ENCODE results near the gene DPEP1.
"Not testable (repeated sequence)": the region's sequence is repeated elsewhere in the genome, so short reads cannot be mapped to it uniquely, and the experiment has no call there.

Gene DPEP1

DNA sequence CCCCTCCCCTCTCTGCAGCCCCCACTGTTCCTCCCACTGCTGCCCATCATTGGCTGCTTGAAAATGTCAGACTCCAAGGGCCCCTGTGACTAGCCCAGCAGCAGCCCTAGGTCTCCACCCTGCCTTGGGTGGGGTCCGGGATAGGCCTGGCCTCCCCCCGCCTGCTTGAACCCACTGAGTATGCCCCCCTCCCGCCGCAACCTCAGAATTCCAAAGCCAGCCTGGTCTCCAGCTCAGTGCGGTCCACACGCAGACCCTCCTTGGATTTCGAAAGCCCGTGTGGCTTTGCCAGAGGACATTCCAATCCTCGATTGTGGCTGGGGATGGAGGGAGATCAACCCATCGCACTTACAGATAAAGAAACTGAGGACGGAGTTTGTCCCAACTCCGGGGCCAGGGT lies 6.4 kb downstream of the DPEP1 start:
- DNase-seq (ENCODE audit: low read depth) = no peak

DNA sequence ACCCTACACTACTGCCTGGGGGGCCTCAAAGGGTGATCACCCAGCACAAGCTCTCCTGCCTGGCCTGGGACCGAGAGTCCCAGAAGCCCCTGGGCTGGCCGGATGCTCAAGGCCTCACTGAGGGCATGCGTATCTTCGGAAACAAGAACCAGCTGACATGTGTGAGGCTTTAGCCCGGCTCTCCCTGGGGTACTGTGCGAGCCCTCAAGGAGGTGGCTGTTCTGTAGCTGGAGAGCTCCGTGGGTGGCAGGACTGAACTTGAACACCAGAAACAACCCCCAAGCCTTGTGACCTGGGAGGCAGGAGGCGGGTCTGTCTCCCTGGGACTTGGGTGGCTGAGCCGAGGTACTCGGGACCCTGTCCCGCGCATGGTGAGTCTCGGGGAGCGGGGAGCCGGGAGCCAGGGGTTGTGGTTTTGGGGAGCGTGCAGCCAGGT lies 7.0 kb downstream of the DPEP1 start:
- DNase-seq (ENCODE audit: low read depth) = no peak

DNA sequence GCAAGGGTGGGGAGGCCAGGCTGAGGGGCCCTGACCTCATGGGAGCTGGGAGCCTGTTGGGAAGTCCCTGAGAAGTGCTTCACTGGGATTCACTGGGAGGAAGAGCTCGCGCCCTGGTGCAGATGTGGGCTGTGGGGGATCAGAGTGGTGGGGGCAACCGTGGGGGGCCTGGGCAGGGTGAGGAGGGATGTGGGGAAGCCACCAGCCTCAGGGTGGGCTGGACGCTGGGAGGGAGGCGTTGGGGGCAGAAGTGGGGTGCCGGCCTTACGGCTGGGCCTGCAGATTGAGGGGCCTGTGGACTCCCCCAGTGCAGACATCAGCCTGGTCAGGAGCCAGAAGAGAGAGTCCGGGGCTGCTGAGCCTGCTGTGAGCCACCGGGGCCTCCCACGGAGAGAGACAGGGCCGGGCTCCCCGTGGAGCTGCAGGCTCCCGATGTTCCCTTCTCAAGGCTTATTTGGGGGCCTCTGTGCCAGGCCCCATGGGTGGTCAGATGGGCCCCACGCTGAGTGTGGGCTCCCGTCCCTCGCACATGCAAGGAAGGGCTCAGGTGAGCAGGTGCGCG lies 7.8 kb downstream of the DPEP1 start:
- DNase-seq (ENCODE audit: low read depth) = no peak

GRCh38 chr16:89621698-89622409 lies 8.4 kb downstream of the DPEP1 start:
- no peak for DNase-seq (ENCODE audit: low read depth)

DNA sequence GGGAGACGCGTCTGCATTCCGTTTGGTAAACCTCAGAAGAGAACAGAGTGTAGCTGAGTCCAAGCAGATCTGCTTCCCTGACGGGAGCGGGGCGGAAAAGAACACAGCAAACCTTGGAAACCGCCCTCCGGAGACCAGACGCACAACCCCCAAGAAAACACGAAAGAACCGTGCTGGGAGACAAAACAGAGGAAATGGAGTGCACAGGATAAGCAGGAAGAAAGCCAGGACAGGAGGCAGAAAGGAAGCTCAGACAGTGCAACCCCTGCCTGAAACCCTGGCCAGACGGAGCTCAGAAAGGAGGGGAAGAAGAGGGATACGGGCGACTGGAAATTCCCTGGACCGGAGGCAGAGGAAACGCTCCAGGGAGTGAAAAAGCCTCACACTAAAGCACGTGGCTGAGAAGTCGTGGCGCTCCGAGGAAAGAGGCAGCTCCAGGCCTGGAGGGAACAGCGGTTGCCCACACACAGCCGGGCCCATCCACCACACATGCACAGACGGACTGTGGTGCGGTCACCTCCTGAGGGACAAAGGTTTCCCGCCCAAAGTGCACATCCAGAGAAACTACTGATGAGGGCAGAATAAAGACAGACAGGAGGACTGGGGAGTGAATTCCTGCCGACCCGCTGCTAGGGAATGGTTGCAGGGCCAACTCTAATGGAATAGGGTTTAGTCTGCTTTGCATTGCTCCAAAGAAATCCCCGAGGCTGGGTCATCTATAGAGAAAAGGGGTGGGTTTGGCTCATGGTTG lies 10.2 kb downstream of the DPEP1 start:
- no peak for DNase-seq (ENCODE audit: low read depth)

- DNase-seq (ENCODE audit: low read depth) = no peak
Measured at GRCh38 chr16:89624777-89625761, 11.6 kb downstream of the DPEP1 start.

- DNase-seq (ENCODE audit: low read depth) = no peak
Measured at GRCh38 chr16:89629827-89630610, 16.6 kb downstream of the DPEP1 start.

DNA sequence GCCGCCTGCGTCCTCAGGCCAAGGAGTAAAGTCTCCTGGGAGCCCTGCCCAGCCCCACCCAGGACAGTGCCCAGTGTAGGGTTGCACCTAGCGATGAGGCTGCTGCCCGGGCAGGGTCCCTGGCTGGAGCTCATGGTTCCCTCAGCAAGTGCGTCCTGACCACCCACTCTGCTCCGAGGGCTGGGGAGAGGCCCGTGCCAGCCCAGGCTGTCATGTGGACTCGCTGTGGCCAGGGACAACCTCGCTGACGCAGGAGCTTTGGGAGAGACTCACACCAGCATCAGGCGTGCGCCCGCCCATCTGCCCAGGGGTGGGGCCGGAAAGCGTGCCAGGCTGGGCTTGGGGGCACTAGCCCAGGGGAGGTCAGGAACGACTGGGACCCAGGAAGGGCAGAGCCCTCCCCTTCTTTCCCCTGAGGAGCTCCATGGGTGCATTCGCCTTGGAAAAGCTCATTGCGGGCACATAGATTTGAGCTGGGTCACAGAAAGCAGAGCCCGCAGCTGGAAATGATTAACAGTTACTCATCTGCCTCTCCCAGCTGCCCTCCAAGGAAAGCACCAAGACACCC lies 19.7 kb downstream of the DPEP1 start:
- no peak for DNase-seq (ENCODE audit: low read depth)

DNA sequence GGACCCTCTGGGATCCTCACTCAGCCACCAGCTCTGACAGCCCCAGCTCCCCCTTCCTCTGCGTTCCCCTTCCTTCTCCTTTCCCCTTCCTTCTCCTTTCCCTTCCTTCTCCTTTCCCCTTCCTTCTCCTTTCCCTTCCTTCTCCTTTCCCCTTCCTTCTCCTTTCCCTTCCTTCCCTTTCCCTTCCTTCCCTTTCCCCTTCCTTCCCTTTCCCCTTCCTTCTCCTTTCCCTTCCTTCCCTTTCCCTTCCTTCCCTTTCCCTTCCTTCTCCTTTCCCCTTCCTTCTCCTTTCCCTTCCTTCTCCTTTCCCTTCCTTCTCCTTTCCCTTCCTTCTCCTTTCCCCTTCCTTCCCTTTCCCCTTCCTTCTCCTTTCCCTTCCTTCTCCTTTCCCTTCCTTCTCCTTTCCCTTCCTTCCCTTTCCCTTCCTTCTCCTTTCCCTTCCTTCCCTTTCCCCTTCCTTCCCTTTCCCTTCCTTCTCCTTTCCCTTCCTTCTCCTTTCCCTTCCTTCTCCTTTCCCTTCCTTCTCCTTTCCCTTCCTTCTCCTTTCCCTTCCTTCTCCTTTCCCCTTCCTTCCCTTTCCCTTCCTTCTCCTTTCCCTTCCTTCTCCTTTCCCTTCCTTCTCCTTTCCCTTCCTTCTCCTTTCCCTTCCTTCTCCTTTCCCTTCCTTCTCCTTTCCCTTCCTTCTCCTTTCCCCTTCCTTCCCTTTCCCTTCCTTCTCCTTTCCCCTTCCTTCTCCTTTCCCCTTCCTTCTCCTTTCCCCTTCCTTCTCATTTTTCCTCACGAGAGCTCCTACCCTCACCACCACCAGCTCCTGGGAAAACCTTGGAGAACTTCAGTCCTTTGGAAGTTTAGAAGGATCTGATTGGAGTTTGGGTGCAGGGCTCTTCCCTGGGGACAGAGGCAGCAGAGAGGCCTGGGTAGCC lies 21.3 kb downstream of the DPEP1 start:
- DNase-seq (ENCODE audit: low read depth) = not testable (repeated sequence)

DNA sequence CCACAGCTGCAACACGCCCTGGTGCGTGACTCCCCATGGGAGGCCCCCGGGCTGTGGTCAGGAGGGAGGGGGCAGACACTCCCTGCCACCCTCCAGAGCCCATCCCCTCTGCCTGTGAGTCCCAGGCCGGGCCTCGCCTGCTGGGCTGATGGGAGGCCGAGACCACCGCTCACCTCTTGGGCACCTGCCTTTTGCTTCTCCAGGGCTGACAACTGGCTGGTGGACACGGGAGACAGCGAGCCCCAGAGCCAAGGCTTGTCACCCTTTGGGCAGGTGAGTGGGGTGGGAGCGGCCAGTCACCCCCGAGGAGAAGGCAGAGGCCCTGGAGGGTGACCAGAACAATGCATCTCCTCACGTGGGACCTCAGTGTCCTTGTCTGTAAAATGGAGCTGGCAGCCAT lies 23.2 kb downstream of the DPEP1 start:
- no peak for DNase-seq (ENCODE audit: low read depth)

- no peak for DNase-seq (ENCODE audit: low read depth)
Measured at GRCh38 chr16:89637379-89637778, 23.9 kb downstream of the DPEP1 start.

DNA sequence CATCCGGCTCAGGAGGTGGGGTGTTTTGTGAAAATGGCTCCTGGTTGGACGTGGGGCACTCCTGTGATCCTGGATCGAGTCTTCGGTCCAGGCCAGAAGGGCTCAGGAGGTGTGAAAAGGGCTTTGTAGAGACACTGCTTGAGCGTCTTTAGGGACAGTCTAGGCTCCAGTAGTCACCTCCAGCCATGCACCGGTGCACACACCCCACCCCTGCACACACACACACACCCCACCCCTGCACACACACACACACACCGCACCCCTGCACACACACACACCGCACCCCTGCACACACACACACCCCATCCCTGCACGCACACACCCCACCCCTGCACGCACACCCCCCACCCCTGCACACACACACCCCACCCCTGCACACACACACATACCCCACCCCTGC lies 25.0 kb downstream of the DPEP1 start:
- no peak for DNase-seq (ENCODE audit: low read depth)

- DNase-seq (ENCODE audit: low read depth) = no peak
Measured at GRCh38 chr16:89639385-89639784, 25.9 kb downstream of the DPEP1 start.

DNA sequence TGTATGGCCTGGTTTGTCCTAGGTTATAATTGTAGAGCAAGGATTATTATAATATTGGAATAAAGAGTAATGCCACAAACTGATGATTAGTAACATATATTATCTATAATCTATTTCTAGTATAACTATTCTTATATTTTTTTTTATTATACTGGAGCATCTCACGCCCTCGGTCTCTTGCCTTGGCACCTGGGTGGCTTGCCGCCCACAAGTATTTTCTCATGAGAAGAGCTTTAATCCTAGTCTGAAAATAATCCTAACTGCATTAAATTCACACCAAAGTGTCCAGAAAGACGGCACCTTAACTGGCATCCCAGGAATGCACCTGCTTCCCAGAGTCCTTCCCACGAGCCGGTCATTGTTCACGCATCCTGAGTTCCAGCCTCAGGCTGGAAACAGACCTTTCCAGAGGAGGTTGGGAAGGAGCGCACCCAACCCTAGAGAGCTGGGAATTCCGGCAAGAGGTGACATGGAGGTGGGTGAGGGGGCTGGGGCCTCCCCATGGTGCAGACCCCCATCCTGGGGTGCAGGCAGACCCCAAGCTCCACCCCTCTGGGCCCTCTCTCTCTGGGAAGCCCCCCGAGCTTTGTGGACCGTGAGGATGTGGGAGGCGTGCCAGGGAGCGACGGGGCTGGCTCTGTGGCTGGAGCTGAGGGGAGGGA lies 28.1 kb downstream of the DPEP1 start:
- no peak for DNase-seq (ENCODE audit: low read depth)

GRCh38 chr16:89642574-89642973 lies 29.1 kb downstream of the DPEP1 start:
- no peak for DNase-seq (ENCODE audit: low read depth)

GRCh38 chr16:89643769-89644300 lies 30.4 kb downstream of the DPEP1 start:
- no peak for DNase-seq (ENCODE audit: low read depth)

- no peak for DNase-seq (ENCODE audit: low read depth)
Measured at GRCh38 chr16:89645122-89645521, 31.7 kb downstream of the DPEP1 start.

GRCh38 chr16:89646270-89646669 lies 32.8 kb downstream of the DPEP1 start:
- DNase-seq (ENCODE audit: low read depth) = no peak

DNA sequence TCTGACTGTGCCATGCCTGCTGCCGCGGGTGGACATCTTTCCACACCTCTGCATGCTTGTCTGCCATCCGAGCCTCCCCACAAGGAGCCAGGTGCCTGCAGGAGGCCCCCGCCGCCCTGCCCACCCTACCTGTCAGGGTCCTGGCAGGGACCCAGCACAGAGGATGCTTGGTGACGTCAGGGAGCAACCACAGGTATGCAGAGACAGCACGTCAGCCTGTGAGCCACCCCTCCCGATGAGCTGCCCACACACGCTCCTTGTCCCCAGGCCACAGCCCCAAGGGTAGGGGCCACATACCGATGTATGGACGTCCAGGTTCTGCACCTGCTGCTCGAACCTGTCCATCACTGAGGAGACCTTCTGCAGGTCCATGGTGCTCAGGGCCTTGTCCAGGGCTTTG lies 33.5 kb downstream of the DPEP1 start:
- no peak for DNase-seq (ENCODE audit: low read depth)

All from stimulated activated CD8-positive, alpha-beta memory T cell treated with anti-CD3 and anti-CD28 coated beads, Interleukin-12 subunit alpha, Interleukin-12 subunit beta, amount 100 ng/mL, for 4 hours (primary cell).